Glutamatergic neuron (in vitro differentiated cells): ENCODE results near the gene OR52E4. TPM values are rescaled to one million over a fixed set of nuclear protein-coding genes. Genes with fewer than 3 reads are reported as not detected.

Experiments used
- DNase-seq: peaks from one replicate; pipeline ENCODE4 v3.0.0; 2022
- H3K27ac Mint-ChIP-seq: one replicate; pipeline ENCODE4 v1.8.0; 2020; ENCODE audit warnings: mild to moderate bottlenecking, mixed read lengths, inconsistent platforms; ENCODE audit not compliant: unreplicated experiment
- H3K27me3 Mint-ChIP-seq: one replicate; pipeline ENCODE4 v1.8.0; 2020; ENCODE audit warnings: mild to moderate bottlenecking, moderate library complexity, mixed read lengths, inconsistent platforms; ENCODE audit not compliant: unreplicated experiment
- H3K36me3 Mint-ChIP-seq: one replicate; pipeline ENCODE4 v1.8.0; 2020; ENCODE audit warnings: mild to moderate bottlenecking, mixed read lengths, inconsistent platforms; ENCODE audit not compliant: unreplicated experiment
- H3K4me1 Mint-ChIP-seq: one replicate; pipeline ENCODE4 v1.8.0; 2020; ENCODE audit warnings: mild to moderate bottlenecking, low read depth, mixed read lengths, inconsistent platforms; ENCODE audit not compliant: unreplicated experiment
- H3K4me3 Mint-ChIP-seq: one replicate; pipeline ENCODE4 v1.8.0; 2020; ENCODE audit warnings: mild to moderate bottlenecking, mixed read lengths, inconsistent platforms; ENCODE audit not compliant: unreplicated experiment
- H3K9me3 Mint-ChIP-seq: one replicate; pipeline ENCODE4 v1.8.0; 2020; ENCODE audit warnings: mild to moderate bottlenecking, moderate library complexity, mixed read lengths, inconsistent platforms; ENCODE audit not compliant: unreplicated experiment
- CTCF ChIP-seq: fragments of 200-600 bp; sonication (generic); IDR thresholded peaks from one replicate; pipeline ENCODE4 v1.5.0; 2021; ENCODE audit not compliant: partially characterized antibody, unreplicated experiment
- total RNA-seq: library from RNA; stranded (reverse); fragmentation: NEBNext Ultra II Directional; extraction: Animal tissue kit (Norgen Biotek cat#: 25700); gene quantifications from one replicate; pipeline ENCODE4 v1.2.1, GENCODE V29; 2021; ENCODE audit not compliant: unreplicated experiment

Gene OR52E4
- total RNA-seq, 1 donor from 2014 or later = not detected

DNA sequence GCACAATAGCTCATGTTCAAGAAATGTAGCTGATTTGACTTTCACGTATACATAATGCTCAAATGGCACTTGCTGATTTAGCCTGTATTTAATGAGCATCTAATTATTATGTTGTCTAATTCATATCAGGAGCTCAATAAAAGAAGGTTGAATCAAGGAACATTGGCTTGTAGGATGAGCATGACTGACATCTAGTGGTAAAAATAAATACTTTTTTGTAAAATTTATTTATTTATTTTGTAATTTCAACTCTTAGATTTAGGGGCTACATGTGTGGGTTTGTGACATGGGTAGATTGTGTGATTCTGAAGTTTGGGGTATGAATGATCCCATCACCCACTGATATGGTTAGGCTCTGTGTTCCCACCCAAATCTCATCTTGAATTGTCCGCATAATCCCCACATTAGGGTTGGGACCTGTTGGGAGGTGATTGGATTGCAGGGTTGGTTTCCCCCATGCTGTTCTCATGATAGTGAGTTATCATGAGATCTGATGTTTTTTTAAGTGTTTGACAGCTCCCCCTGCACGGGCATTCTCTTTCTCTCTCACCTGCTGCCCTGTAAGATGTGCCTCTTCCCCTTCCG lies 10.9 kb downstream of the OR52E4 start:
- no peaks in the 10 kb centered on the region for H3K9me3 Mint-ChIP-seq
- no peak for DNase-seq
- no peaks in the 10 kb centered on the region for H3K4me1 Mint-ChIP-seq
- peak; percentile 70 for TF ChIP-seq CTCF
- H3K36me3 Mint-ChIP-seq = no peaks in the 10 kb centered on the region
- no peaks in the 10 kb centered on the region for H3K27me3 Mint-ChIP-seq
- no peak overlapping the region for H3K4me3 Mint-ChIP-seq
- no peak overlapping the region for H3K27ac Mint-ChIP-seq

- Mint-ChIP-seq H3K4me3 (no peak within 1 kb of the TSS), H3K27me3 (no peaks in the 10 kb centered on the region), H3K4me1 (no peaks in the 10 kb centered on the region), H3K36me3 (no peaks in the 10 kb centered on the region), H3K27ac (no peak within 1 kb of the TSS), H3K9me3 (no peaks in the 10 kb centered on the region)
- DNase-seq = no peak
- TF ChIP-seq CTCF = no peak
These were observed 12.5 kb downstream of the OR52E4 start, which contains the start of gene OR52E5 for GRCh38 chr11:5892908-5893307. TSS of gene OR52E5 (plus strand) at chr11:5893208. CDS start at chr11:5900777, 7,569 bp downstream.

GRCh38 chr11:5899534-5899933 lies 19.1 kb downstream of the OR52E4 start:
- no peak for TF ChIP-seq CTCF
- Mint-ChIP-seq H3K4me3 (no peak overlapping the region), H3K36me3 (no peaks in the 10 kb centered on the region), H3K27ac (no peak overlapping the region), H3K27me3 (no peaks in the 10 kb centered on the region), H3K4me1 (no peaks in the 10 kb centered on the region), H3K9me3 (no peaks in the 10 kb centered on the region)
- no peak for DNase-seq

- Mint-ChIP-seq H3K4me1 (no peaks in the 10 kb centered on the region), H3K4me3 (no peak overlapping the region), H3K27ac (no peak overlapping the region), H3K27me3 (peaks cover 3% of the 10 kb centered on the region), H3K36me3 (peaks cover 4% of the 10 kb centered on the region), H3K9me3 (peaks cover 2% of the 10 kb centered on the region)
- no peak for TF ChIP-seq CTCF
- no peak for DNase-seq
These were observed 30.1 kb downstream of the OR52E4 start for GRCh38 chr11:5910540-5910939.

GRCh38 chr11:5922749-5923426 lies 42.5 kb downstream of the OR52E4 start:
- DNase-seq = no peak
- Mint-ChIP-seq H3K4me3 (no peak overlapping the region), H3K27me3 (no peaks in the 10 kb centered on the region), H3K36me3 (peaks cover 11% of the 10 kb centered on the region), H3K27ac (no peak overlapping the region), H3K9me3 (peaks cover 2% of the 10 kb centered on the region), H3K4me1 (no peaks in the 10 kb centered on the region)
- no peak for TF ChIP-seq CTCF
